ACHN (cell line): ENCODE data around the gene C22orf39.
A peak's percentile ranks its signal among the peaks of the same experiment; 100 is the strongest.

Experiments used
- DNase-seq: peaks from one replicate; pipeline ENCODE4 v3.0.0-alpha.2; 2015
- in situ Hi-C: cut with HindIII; loops from 2 replicates; pipeline ENCODE4 v1.10.0; 2017; ENCODE audit warnings: low sequenced_read_pairs, low pct_ligation_motif_present, low pct_unique_long_range_greater_than_20kb

Gene C22orf39

GRCh38 chr22:19478045-19478900 is 30.8 kb upstream of the C22orf39 start:
- in situ Hi-C loops: no loop called here
- DNase-seq: peak; percentile 8

- DNase-seq: peak; percentile 12
- in situ Hi-C loops: no loop called here
These were observed 30.0 kb upstream of the C22orf39 start for GRCh38 chr22:19477321-19478044.

GRCh38 chr22:19476023-19476422 is 28.5 kb upstream of the C22orf39 start:
- DNase-seq: no peak
- in situ Hi-C loops: no loop called here

- in situ Hi-C loops: no loop called here
- DNase-seq: no peak
These were observed 26.1 kb upstream of the C22orf39 start for GRCh38 chr22:19473578-19473977.

GRCh38 chr22:19472233-19472632 is 24.7 kb upstream of the C22orf39 start:
- no peak for DNase-seq
- in situ Hi-C loops: no loop called here

GRCh38 chr22:19471572-19471971 is 24.1 kb upstream of the C22orf39 start:
- in situ Hi-C loops: no loop called here
- no peak for DNase-seq

- in situ Hi-C loops: no loop called here
- DNase-seq: no peak
These were observed 22.5 kb upstream of the C22orf39 start for GRCh38 chr22:19470010-19470409.

- in situ Hi-C loops: no loop called here
- DNase-seq: no peak
These were observed 21.9 kb upstream of the C22orf39 start for GRCh38 chr22:19469421-19469820.

- DNase-seq: no peak
- in situ Hi-C loops: no loop called here
These were observed 20.4 kb upstream of the C22orf39 start for GRCh38 chr22:19467912-19468311.

- DNase-seq: no peak
- in situ Hi-C loops: no loop called here
These were observed 19.6 kb upstream of the C22orf39 start for GRCh38 chr22:19466848-19467752.

GRCh38 chr22:19466126-19466716 is 18.7 kb upstream of the C22orf39 start:
- DNase-seq: no peak
- in situ Hi-C loops: no loop called here

GRCh38 chr22:19464975-19465374 is 17.5 kb upstream of the C22orf39 start:
- no peak for DNase-seq
- in situ Hi-C loops: no loop called here

- in situ Hi-C loops: no loop called here
- DNase-seq: no peak
These were observed 17.0 kb upstream of the C22orf39 start for GRCh38 chr22:19464546-19464945.

GRCh38 chr22:19463491-19464469 is 16.3 kb upstream of the C22orf39 start:
- in situ Hi-C loops: no loop called here
- DNase-seq: no peak

GRCh38 chr22:19463008-19463407 is 15.5 kb upstream of the C22orf39 start:
- in situ Hi-C loops: no loop called here
- DNase-seq: no peak

GRCh38 chr22:19461506-19461905 is 14.0 kb upstream of the C22orf39 start:
- in situ Hi-C loops: no loop called here
- DNase-seq: no peak

- DNase-seq: no peak
- in situ Hi-C loops: no loop called here
These were observed 12.5 kb upstream of the C22orf39 start for GRCh38 chr22:19460036-19460435.
